Calu3 (cell line): ENCODE results near the gene ADAT3. TPM values are rescaled to one million over a fixed set of nuclear protein-coding genes. Genes with fewer than 3 reads are reported as not detected.

ENCODE experiments used
- BruUV-seq: library from RNA; stranded (reverse); fragments of 400-500 nt; replicated peaks from 2 replicates; lab custom pipeline; 2021; lab: Mats Ljungman, UMichigan
- CTCF ChIA-PET: fragments of 300-600 bp; sonication (Branson Sonifier 250); formaldehyde crosslinking; loops from one replicate; lab custom pipeline; 2022; ENCODE audit warnings: antibody characterized with exemption; lab: Charles Lee
- DNase-seq: peaks from one replicate; pipeline ENCODE4 v3.0.0; 2022
- H3K27ac Mint-ChIP-seq: one replicate; pipeline ENCODE4 v1.8.0; 2022; ENCODE audit warnings: mixed read lengths; ENCODE audit not compliant: unreplicated experiment
- H3K27me3 Mint-ChIP-seq: one replicate; pipeline ENCODE4 v1.8.0; 2022; ENCODE audit warnings: mixed read lengths; ENCODE audit not compliant: unreplicated experiment
- H3K36me3 Mint-ChIP-seq: one replicate; pipeline ENCODE4 v1.8.0; 2022; ENCODE audit warnings: mild to moderate bottlenecking, moderate library complexity, mixed read lengths; ENCODE audit not compliant: insufficient read depth, unreplicated experiment
- H3K4me1 Mint-ChIP-seq: one replicate; pipeline ENCODE4 v1.8.0; 2022; ENCODE audit warnings: mild to moderate bottlenecking, low read depth, mixed read lengths; ENCODE audit not compliant: unreplicated experiment
- H3K4me3 Mint-ChIP-seq: one replicate; pipeline ENCODE4 v1.8.0; 2022; ENCODE audit warnings: mild to moderate bottlenecking, low read depth, moderate library complexity, mixed read lengths; ENCODE audit not compliant: unreplicated experiment
- H3K9me3 Mint-ChIP-seq: one replicate; pipeline ENCODE4 v1.8.0; 2022; ENCODE audit warnings: low read depth, mixed read lengths; ENCODE audit not compliant: unreplicated experiment
- CTCF ChIP-seq: fragments of 200-600 bp; IDR thresholded peaks from one replicate; pipeline ENCODE4 v1.8.0; 2022; ENCODE audit warnings: antibody characterized with exemption; ENCODE audit not compliant: unreplicated experiment
- intact Hi-C: fragments of 100-400 bp; cut with micrococcal nuclease; formaldehyde crosslinking; loops from one replicate; pipeline ENCODE4 v1.10.0; 2022; ENCODE audit not compliant: unreplicated experiment
- total RNA-seq: library from RNA; stranded (reverse); gene quantifications from 2 replicates; pipeline ENCODE4 v1.2.3, GENCODE V29; 2022

ADAT3 gene
- total RNA-seq, 1 experiment from 2014 or later: 6.7 TPM

- no peaks in the 10 kb centered on the region for H3K27me3 Mint-ChIP-seq
- no peak for DNase-seq
- TF ChIP-seq CTCF: no peak
- CTCF ChIA-PET: interaction anchor here (0.7 kb wide), 1 partner anchor 10 kb away, joined by 3 read pairs; no protein-coding TSS in a partner anchor
- H3K36me3 Mint-ChIP-seq: peaks cover 39% of the 10 kb centered on the region
- H3K9me3 Mint-ChIP-seq: no peaks in the 10 kb centered on the region
- BruUV-seq: no TSS peak
- no peak overlapping the region for H3K27ac Mint-ChIP-seq
- peak overlapping the region; percentile 79 for H3K4me3 Mint-ChIP-seq
- intact Hi-C loops: no loop called here
- H3K4me1 Mint-ChIP-seq: no peaks in the 10 kb centered on the region
Measured at GRCh38 chr19:1942934-1943555, 37.8 kb downstream of the ADAT3 start.

DNA sequence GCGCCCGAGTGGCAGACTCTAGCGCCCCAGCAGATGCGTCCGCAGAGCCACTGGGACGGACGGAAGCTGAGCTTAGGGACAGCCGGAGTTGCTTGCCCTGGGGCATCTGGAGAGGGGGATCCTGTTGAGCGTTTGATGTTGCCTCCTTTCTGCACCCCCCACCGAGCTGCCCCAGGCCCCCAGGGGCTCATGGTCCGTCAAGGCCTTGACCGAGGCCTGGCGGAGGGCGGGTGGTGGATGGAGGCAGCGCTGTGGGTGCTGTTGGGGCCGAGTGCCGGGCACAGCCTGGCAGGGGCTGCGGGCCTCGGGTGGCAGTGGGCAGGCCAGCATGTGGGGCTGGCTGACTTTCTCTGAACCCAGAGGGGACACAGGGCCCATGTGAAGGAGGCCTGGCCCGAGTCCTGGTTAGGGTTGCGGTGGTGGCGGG is 38.5 kb downstream of the ADAT3 start:
- Mint-ChIP-seq H3K4me1 (no peaks in the 10 kb centered on the region), H3K27me3 (no peaks in the 10 kb centered on the region), H3K27ac (no peak overlapping the region), H3K9me3 (no peaks in the 10 kb centered on the region), H3K36me3 (peaks cover 39% of the 10 kb centered on the region), H3K4me3 (peak overlapping the region; percentile 79)
- DNase-seq: no peak
- no peak for TF ChIP-seq CTCF
- no TSS peak for BruUV-seq
- intact Hi-C loops: no loop called here
- CTCF ChIA-PET: interaction anchor here (0.6 kb wide), 1 partner anchor 716 kb away, joined by 6 read pairs; no protein-coding TSS in a partner anchor

GRCh38 chr19:1944088-1944915 is 39.1 kb downstream of the ADAT3 start:
- Mint-ChIP-seq H3K36me3 (peaks cover 39% of the 10 kb centered on the region), H3K9me3 (no peaks in the 10 kb centered on the region), H3K4me1 (no peaks in the 10 kb centered on the region), H3K27ac (no peak overlapping the region), H3K27me3 (no peaks in the 10 kb centered on the region), H3K4me3 (no peak overlapping the region)
- TF ChIP-seq CTCF: no peak
- CTCF ChIA-PET: interaction anchor here (0.6 kb wide), 1 partner anchor 716 kb away, joined by 6 read pairs; no protein-coding TSS in a partner anchor
- no peak for DNase-seq
- no TSS peak for BruUV-seq
- intact Hi-C loops: no loop called here

- CTCF ChIA-PET: interaction anchor here (0.7 kb wide), 1 partner anchor 361 kb away, joined by 7 read pairs; no protein-coding TSS in a partner anchor
- no peaks in the 10 kb centered on the region for H3K27me3 Mint-ChIP-seq
- BruUV-seq: no TSS peak
- H3K4me1 Mint-ChIP-seq: no peaks in the 10 kb centered on the region
- H3K36me3 Mint-ChIP-seq: peaks cover 34% of the 10 kb centered on the region
- H3K4me3 Mint-ChIP-seq: no peak overlapping the region
- DNase-seq: no peak
- intact Hi-C loops: no loop called here
- no peaks in the 10 kb centered on the region for H3K9me3 Mint-ChIP-seq
- H3K27ac Mint-ChIP-seq: no peak overlapping the region
- TF ChIP-seq CTCF: no peak
Measured at GRCh38 chr19:1944916-1945561, 39.8 kb downstream of the ADAT3 start.
